HG03469 (cell line): ENCODE measurements around the gene CDC42BPG.

Experiments
- ATAC-seq: cut with Tn5 transposase; IDR thresholded peaks from one replicate; pipeline ENCODE4 v1.9.1; 2021; ENCODE audit warnings: mild to moderate bottlenecking, moderate library complexity, moderate number of reproducible peaks; ENCODE audit not compliant: unreplicated experiment

CDC42BPG gene

GRCh38 chr11:64790205-64791095 is 54.0 kb downstream of the CDC42BPG start:
- ATAC-seq, result no peak

DNA sequence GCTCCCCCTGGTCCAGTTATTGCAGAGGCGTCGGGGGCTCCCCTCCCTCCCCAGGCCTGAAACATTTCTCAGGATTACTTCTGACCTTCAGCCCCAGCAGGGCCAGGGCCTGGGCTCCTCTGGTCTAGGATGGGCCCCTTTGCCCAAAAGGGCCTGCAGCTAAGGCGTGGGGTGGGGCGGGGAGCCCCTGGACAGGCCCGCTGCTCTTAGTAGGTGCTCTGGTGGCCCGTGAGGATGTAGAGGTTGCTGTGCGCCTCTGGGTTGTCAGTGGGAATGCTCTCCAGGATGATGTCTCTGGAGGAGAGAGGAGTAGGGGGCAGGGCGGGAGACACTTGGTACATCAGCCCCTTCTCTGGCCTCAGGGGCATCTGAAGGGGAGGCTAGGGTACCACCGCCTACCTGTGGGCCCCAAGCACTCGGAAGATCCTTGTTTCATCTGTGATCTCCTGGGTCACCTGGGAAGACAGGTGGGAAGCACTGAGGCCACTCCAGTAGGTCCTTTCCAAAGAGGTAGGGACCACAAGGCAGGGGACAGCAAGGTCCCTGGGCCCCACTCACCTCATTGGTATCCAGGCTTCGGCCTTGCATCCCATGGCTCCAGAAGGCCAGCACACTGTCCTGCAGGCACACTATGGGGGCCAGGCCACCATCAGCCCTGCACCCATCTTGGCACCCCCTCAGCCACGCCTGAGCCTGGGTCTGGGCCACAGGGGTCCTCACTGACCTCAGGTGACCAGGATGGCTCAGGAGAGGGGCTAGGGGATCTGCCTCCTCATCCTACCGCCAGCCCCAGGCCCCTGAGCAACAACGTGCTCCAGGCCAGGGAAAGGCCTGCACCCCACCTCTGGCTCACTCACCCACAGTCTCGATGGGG is 54.9 kb downstream of the CDC42BPG start:
- no peak for ATAC-seq

DNA sequence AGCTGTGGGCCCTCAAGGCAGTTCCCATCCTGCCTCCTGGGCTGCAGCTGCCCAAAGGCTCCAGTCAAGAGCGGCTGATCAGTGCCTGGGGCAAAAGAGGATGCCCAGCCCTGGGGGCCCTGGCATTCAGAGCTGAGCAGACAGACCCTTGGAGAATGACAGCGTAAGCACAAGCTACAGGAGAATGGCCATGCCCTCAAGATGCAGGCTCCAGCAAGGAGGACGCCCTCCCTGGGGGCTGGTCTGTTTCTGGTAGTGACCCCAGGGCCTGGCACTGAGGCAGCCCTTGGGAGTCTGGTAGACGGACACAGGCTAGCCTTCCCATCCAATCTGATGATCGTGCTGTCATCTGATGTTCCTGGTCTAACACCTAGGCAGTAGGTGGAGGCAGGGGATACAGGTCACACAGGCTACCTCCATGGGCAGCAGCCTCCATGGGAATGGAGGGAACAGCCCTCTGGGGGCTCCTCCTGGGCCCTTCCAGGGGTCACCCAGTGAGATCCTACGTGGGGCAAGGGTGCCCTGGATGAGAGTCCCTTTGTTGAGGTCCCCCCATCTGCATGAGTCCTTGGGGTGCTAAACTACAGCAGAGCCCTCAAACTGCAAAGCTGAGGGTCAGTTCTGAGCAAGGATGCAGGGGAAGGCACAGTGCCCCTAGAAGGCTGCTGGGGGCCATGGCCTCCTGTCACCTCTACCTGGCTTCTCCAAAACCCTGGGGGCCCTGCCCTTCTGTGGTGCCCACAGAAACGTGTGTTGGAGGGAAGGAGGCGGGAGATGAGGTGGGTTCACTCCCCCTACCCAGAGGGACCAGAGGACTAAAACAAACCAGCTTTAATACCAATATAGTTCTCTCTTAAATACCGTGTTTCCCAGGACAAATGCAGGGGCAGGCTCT is 55.9 kb downstream of the CDC42BPG start:
- ATAC-seq, result no peak

GRCh38 chr11:64787526-64788320 is 56.7 kb downstream of the CDC42BPG start:
- no peak for ATAC-seq

DNA sequence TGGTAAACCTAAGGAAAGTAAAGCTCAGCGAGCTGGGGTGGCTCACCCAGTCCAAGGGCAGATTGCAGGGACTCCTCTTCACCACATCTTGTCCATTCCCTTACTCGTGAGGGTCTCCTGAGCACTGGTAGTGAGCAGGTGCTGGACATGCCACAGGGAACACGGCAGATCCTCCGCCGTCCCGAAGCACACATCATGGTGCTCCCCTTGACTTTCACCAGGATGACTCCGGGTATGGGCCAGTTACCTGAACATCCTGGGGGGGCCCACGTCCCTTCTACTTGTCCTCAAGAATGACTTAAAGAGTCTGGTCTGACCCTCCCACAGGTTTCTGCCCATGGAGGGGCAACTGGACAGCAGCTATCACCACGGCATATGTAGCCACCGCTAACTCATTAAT is 58.1 kb downstream of the CDC42BPG start:
- no peak for ATAC-seq

GRCh38 chr11:64784813-64785581 is 59.5 kb downstream of the CDC42BPG start:
- no peak for ATAC-seq

DNA sequence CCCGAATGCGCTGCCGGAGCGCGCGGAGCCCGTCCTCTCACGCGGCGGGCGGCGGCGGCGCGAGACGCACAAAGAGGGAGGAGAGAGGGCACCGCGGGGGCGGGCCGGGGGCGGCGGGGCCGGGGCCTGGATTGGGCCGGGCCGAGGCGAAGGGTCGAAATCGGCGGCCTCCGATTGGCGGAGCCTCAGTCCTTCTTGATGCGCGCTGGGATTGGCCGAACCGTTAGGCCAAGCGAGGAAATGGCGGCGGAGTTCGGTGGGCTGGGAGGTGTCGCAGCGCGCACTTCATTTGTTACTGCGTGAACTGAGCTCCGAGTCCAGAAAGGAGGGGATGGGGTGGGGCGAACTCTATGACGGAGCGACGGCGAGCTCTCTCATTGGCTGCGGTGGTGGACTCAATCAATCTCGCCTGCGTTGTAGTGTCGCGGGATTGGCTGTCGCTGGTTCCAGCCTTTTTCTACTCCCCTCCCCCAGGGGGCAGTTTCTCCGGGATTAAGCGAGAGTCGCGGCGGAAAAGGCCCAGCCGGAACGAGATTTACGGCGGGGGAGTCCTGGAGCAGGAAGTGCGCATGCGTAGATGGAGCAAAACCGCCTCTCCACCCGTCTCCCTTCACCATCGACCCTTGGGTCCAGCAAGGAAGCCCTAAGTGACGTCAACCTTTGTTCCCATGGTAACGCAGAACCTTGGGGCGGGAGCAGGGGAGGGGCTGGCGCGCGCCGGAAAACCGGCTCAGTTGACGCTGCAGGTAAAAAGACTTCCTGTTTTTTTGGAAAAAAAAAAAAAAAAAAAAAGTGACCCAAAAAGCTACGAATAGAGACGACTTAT is 65.8 kb downstream of the CDC42BPG start, which contains the start of gene SF1:
Gene SF1, minus strand, starts transcription at position 70 of the 826 bp plus-strand sequence. CDS start 150 bp downstream, outside the sequence.
- peak; percentile 45 for ATAC-seq

- ATAC-seq, result no peak
These were observed 66.3 kb downstream of the CDC42BPG start for GRCh38 chr11:64778223-64778472.

- no peak for ATAC-seq
These were observed 66.8 kb downstream of the CDC42BPG start for GRCh38 chr11:64777449-64778222.

- no peak for ATAC-seq
These were observed 67.6 kb downstream of the CDC42BPG start for GRCh38 chr11:64776875-64777274.

DNA sequence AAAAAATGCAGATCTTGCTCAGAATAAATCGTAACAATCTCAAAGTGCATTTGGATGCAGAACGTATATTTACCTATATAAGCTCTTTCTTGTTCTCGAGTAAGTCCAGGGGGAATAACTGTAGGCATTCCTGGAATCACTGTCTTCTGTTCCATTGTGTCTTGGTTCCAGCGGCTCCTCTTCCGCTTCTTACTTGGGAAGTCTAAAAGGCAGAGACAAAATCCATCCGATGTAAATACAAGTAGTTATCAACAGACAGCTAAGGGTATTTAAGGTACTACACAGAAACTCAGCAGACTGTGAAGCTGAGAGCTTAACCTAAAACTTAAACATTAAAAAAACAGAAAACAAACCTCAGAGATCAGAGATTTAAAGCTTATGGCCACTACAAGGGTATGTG is 68.0 kb downstream of the CDC42BPG start:
- ATAC-seq, result no peak

DNA sequence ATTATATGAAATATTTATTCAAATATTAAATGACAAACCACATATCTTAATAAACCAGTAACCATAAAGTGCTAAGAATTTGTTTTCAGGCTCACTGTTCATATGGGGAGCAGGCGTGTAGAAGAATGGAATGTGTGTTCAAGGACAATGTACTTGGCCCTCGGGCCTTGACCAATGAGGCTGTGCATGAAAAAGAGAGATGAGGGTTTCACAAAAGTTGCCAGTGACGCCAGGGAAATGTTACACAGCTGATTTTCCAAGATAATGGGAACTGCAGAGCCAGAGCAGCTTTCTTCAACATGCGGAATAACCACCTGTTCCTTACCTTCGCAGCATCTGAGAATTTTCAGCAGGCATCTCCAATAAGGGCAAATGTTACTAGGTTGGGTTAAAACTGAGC is 70.3 kb downstream of the CDC42BPG start:
- no peak for ATAC-seq
